Heart left ventricle (tissue), 16 donors: ENCODE results near the gene NTRK3. TPM values are rescaled to one million over a fixed set of nuclear protein-coding genes. Genes with fewer than 3 reads are reported as not detected.
A peak's percentile ranks its signal among the peaks of the same experiment; 100 is the strongest.

Experiments used
- ATAC-seq, 4 donors: fragments of 200-7000 bp; cut with Tn5 transposase; one replicate each; pipeline ENCODE4 v1.9.1; 2020 to 2022; ENCODE audit warnings: moderate library complexity in 4 of 4, mild to moderate bottlenecking in 3 of 4, moderate number of reproducible peaks in 1 of 4
- DNase-seq, 5 donors: peaks; one replicate each; pipeline ENCODE4 v3.0.0-alpha.2; 2020
- H3K27ac ChIP-seq, 12 donors: fragments of 200-600 bp; sonication (generic) in 4 of 12; one replicate each; pipeline versions ENCODE4 v1.5.0 to v1.8.0; 2016 to 2022; ENCODE audit warnings: mild to moderate bottlenecking in 2 of 12
- H3K27me3 ChIP-seq, 9 donors: fragments of 200-600 bp; sonication (generic) in 2 of 9; one replicate each; pipeline versions ENCODE4 v1.5.1 to v1.8.0; 2016 to 2022; ENCODE audit warnings: mild to moderate bottlenecking in 3 of 9
- H3K36me3 ChIP-seq, 9 donors: fragments of 200-600 bp; sonication (generic) in 2 of 9; one replicate each; pipeline versions ENCODE4 v1.5.0 to v1.8.0; 2018 to 2022; ENCODE audit warnings: mild to moderate bottlenecking in 2 of 9
- H3K4me1 ChIP-seq, 12 donors: fragments of 200-600 bp; sonication (generic) in 4 of 12; one replicate each; pipeline versions ENCODE4 v1.5.0 to v1.8.0; 2016 to 2022; ENCODE audit warnings: mild to moderate bottlenecking in 3 of 12
- H3K4me3 ChIP-seq, 12 donors: fragments of 200-600 bp; sonication (generic) in 4 of 12; one replicate each; pipeline versions ENCODE4 v1.5.0 to v1.8.0; 2017 to 2022; ENCODE audit warnings: mild to moderate bottlenecking in 9 of 12, moderate library complexity in 4 of 12
- H3K9me3 ChIP-seq, 12 donors: fragments of 200-600 bp; sonication (generic) in 4 of 12; one replicate each; pipeline versions ENCODE4 v1.5.0 to v1.8.0; 2016 to 2022; ENCODE audit warnings: mild to moderate bottlenecking in 1 of 12
- CTCF ChIP-seq, 12 donors: fragments of 200-600 bp; sonication (generic) in 4 of 12; IDR thresholded peaks; one replicate each; pipeline versions ENCODE4 v1.5.0 to v1.8.0; 2018 to 2022; ENCODE audit warnings: antibody characterized with exemption in 12 of 12, mild to moderate bottlenecking in 5 of 12
- POLR2A ChIP-seq, 2 donors: fragments of 450-650 bp; IDR thresholded peaks; one replicate each; pipeline ENCODE4 v1.6.1; 2017; ENCODE audit warnings: antibody characterized with exemption in 2 of 2, mild to moderate bottlenecking in 2 of 2, moderate library complexity in 2 of 2
- WGBS, 4 donors: extraction: QIAGEN DNeasy Blood & Tissue Kit in 2 of 4; methylation state at CpG; one replicate each; pipeline versions ENCODE4 v1.1.5 to v1.1.7; 2013 to 2018; 5-methylcytosine and 5-hydroxymethylcytosine counted together
- intact Hi-C, 10 donors: fragments of 100-400 bp; cut with DNase I; formaldehyde crosslinking; loops; one replicate each; pipeline versions ENCODE4 v1.11.1 to v1.14.2; 2022
- polyA plus RNA-seq, 2 donors: library from polyadenylated mRNA; stranded (reverse); fragments of 200-250 nt; gene quantifications; one replicate each; pipeline ENCODE4 v1.2.3, GENCODE V29; 2013
- total RNA-seq, 9 donors: library from RNA; depleted of rRNA in 2 of 9; stranded (reverse); fragments of >200 nt in 2 of 9; fragmentation: NEBNext Ultra II Directional in 3 of 9; extraction: Animal tissue kit (Norgen Biotek cat#: 25700) in 3 of 9; gene quantifications; one replicate each; pipeline versions ENCODE4 v1.1.0 to v1.2.4, GENCODE V29; 2016 to 2023
- donor health status: ischemic (EF 13 %, LVEDD 7.1; RV severe dilation, severe dysfunction).
- donor health status: healthy with polysubstance abuse.
- donor health status: DM: no; HTN: yes; CAD: no.
- donor health status: DM: no; HTN: no; CAD: no.
- donor health status: ischemic (EF 25% LVEDD 6.9; RV normal size, moderate dysfunction).
- donor health status: ischemic (EF 25% LVEDD 5.7; RV mildly dilated, moderate dysfunction).
- donor health status: healthy.
- donor health status: DM: yes; HTN: yes; CAD: no.
- donor health status: ischemic (EF 35%, LVEDD 5.7; RV mildly dilated, moderate dysfunction).
- donor health status: nonischemic (EF 11% LVEDD 7.7; RV severe dilation, severe dysfunction).
- donor health status: DM: yes; HTN: yes; CAD: no.
- donor health status: PGD.
- donor health status: ischemic (EF 29% LVEDD 5.4; RV normal size, mild dysfunction).
- donor health status: nonischemic (EF 23%, LVEDD 6.1; RV moderate dilation, normal function).

The NTRK3 gene
- total and polyA plus RNA-seq, 11 donors: 0.53 to 6.8 (median 2.0) TPM

- Histone ChIP-seq H3K9me3 (no peaks in the 10 kb centered on the region), H3K36me3 (no peaks in the 10 kb centered on the region), H3K4me3 (no peak overlapping the region), H3K27ac (peak overlapping the region in 1 of 12 donors; percentile 20), H3K4me1 (no peaks in the 10 kb centered on the region), H3K27me3 (no peaks in the 10 kb centered on the region)
- no peak for ATAC-seq
- TF ChIP-seq POLR2A (IDR thresholded peaks at IDR 0.05) (no peak), CTCF (IDR thresholded peaks at IDR 0.05) (no peak)
- intact Hi-C loops: loop anchor here in 1 of 10 donors (10.0 kb wide), 1 partner anchor 57 kb away; no protein-coding TSS in a partner anchor
- no peak for DNase-seq
- WGBS, 4 donors: 49 to 56% (median 52%) methylated on average over 3 of the region's 3 CpGs
Measured at GRCh38 chr15:87901926-87902690, 354.4 kb downstream of the NTRK3 start.

GRCh38 chr15:87901008-87901407 is 355.5 kb downstream of the NTRK3 start:
- Histone ChIP-seq H3K4me3 (no peak overlapping the region), H3K27ac (no peak overlapping the region), H3K36me3 (no peaks in the 10 kb centered on the region), H3K4me1 (no peaks in the 10 kb centered on the region), H3K27me3 (no peaks in the 10 kb centered on the region), H3K9me3 (no peaks in the 10 kb centered on the region)
- TF ChIP-seq POLR2A (IDR thresholded peaks at IDR 0.05) (no peak), CTCF (IDR thresholded peaks at IDR 0.05) (no peak)
- intact Hi-C loops: loop anchor here in 1 of 10 donors (10.0 kb wide), 1 partner anchor 56 kb away; no protein-coding TSS in a partner anchor
- no peak for ATAC-seq
- 68 to 93% (median 74%) methylated on average over 1 of the region's 1 CpG for WGBS, 4 donors
- DNase-seq: no peak

GRCh38 chr15:87896936-87897335 is 359.6 kb downstream of the NTRK3 start:
- DNase-seq (no peak), ATAC-seq (no peak)
- Histone ChIP-seq H3K9me3 (no peaks in the 10 kb centered on the region), H3K27me3 (peaks cover 0 to 5% (median 0%) of the 10 kb centered on the region in 9 donors), H3K4me3 (no peak overlapping the region), H3K27ac (no peak overlapping the region), H3K36me3 (no peaks in the 10 kb centered on the region), H3K4me1 (no peaks in the 10 kb centered on the region)
- no peak for TF ChIP-seq CTCF (IDR thresholded peaks at IDR 0.05)
- WGBS, 4 donors: 58 to 70% (median 66%) methylated on average over 3 to 4 of the region's 4 CpGs
- intact Hi-C loops: no loop called here

GRCh38 chr15:87887177-87887576 is 369.4 kb downstream of the NTRK3 start:
- no peak for DNase-seq
- TF ChIP-seq POLR2A (IDR thresholded peaks at IDR 0.05) (no peak), CTCF (IDR thresholded peaks at IDR 0.05) (no peak)
- Histone ChIP-seq H3K27me3 (no peaks in the 10 kb centered on the region), H3K4me3 (no peak overlapping the region), H3K27ac (no peak overlapping the region), H3K4me1 (no peaks in the 10 kb centered on the region), H3K9me3 (peaks cover 0 to 13% (median 0%) of the 10 kb centered on the region in 12 donors), H3K36me3 (no peaks in the 10 kb centered on the region)
- ATAC-seq: peak in 1 of 4 donors; percentile 74
- intact Hi-C loops: no loop called here
- 19 to 35% (median 30%) methylated on average over 1 of the region's 1 CpG for WGBS, 4 donors
